Liver (tissue), 3 donors: Measurements from ENCODE around the gene DOCK6.

Experiments
- ATF3 ChIP-seq: IDR thresholded peaks from 2 replicates; pipeline ENCODE4 v1.6.1; 2016; ENCODE audit warnings: antibody characterized with exemption
- CTCF ChIP-seq: fragments of 150-350 bp; IDR thresholded peaks from 2 replicates; pipeline ENCODE4 v1.5.1; 2017; ENCODE audit warnings: improper control_type of control experiment, low read depth, low read length; ENCODE audit not compliant: missing input control
- EGR1 ChIP-seq, 2 donors: IDR thresholded peaks; 2 replicates each; pipeline ENCODE4 v1.6.1; 2016 to 2018; ENCODE audit warnings: antibody characterized with exemption in 2 of 2, low read depth in 2 of 2
- JUND ChIP-seq, 2 donors: IDR thresholded peaks; 2 replicates each; pipeline ENCODE4 v1.6.1; 2016; ENCODE audit warnings: antibody characterized with exemption in 2 of 2
- MAX ChIP-seq: IDR thresholded peaks from 2 replicates; pipeline ENCODE4 v1.6.1; 2016; ENCODE audit warnings: antibody characterized with exemption
- RAD21 ChIP-seq, 2 donors: IDR thresholded peaks; 2 replicates each; pipeline ENCODE4 v1.6.1; 2016; ENCODE audit warnings: antibody characterized with exemption in 2 of 2, mild to moderate bottlenecking in 2 of 2
- RXRA ChIP-seq, 2 donors: IDR thresholded peaks; 2 replicates each; pipeline ENCODE4 v1.6.1; 2017 to 2018; ENCODE audit warnings: antibody characterized with exemption in 2 of 2, mild to moderate bottlenecking in 1 of 2
- TAF1 ChIP-seq: conservative IDR thresholded peaks from 2 replicates; pipeline ENCODE4 v1.6.1; 2016; ENCODE audit warnings: antibody characterized with exemption, mild to moderate bottlenecking
- YY1 ChIP-seq: IDR thresholded peaks from 2 replicates; pipeline ENCODE4 v1.6.1; 2016; ENCODE audit warnings: antibody characterized with exemption, mild to moderate bottlenecking
- ZBTB33 ChIP-seq: IDR thresholded peaks from 2 replicates; pipeline ENCODE4 v1.6.1; 2016; ENCODE audit warnings: antibody characterized with exemption
- donor health status: healthy.
- donor health status: healthy.

- TF ChIP-seq CTCF (no peak), TAF1 (peak; percentile 94), EGR1 (IDR thresholded peaks at IDR 0.05; ENCODE audit: low read depth in 2 of 2) (peak in 1 of 2 donors; percentile 46), YY1 (peak; percentile 90), ZBTB33 (peak; percentile 92), MAX (peak; percentile 87), ATF3 (peak; percentile 94), RXRA (IDR thresholded peaks at IDR 0.05) (peak; percentile 93 to 98), RAD21 (IDR thresholded peaks at IDR 0.05) (peak in 1 of 2 donors; percentile 3), JUND (IDR thresholded peaks at IDR 0.05) (peak; percentile 40 to 76)
Observed at GRCh38 chr19:11239377-11240000, 22.8 kb downstream of the DOCK6 start, which contains the start of gene ANGPTL8.
